Left ventricle myocardium inferior (tissue), 1 donor: Measurements from ENCODE around the gene IFI6. TPM values are rescaled to one million over a fixed set of nuclear protein-coding genes. Genes with fewer than 3 reads are reported as not detected.
"Not testable (repeated sequence)": the region's sequence is repeated elsewhere in the genome, so short reads cannot be mapped to it uniquely, and the experiment has no call there.

Experiments
- DNase-seq: peaks from one replicate; pipeline ENCODE4 v3.0.0-alpha.2; 2020
- H3K27ac ChIP-seq: fragments of 200-600 bp; replicated peaks from 2 replicates; pipeline ENCODE4 v1.8.0; 2021
- H3K27me3 ChIP-seq: fragments of 200-600 bp; 2 replicates; pipeline ENCODE4 v1.8.0; 2021; ENCODE audit warnings: low read depth
- H3K36me3 ChIP-seq: fragments of 200-600 bp; 2 replicates; pipeline ENCODE4 v1.8.0; 2021
- H3K4me1 ChIP-seq: fragments of 200-600 bp; 2 replicates; pipeline ENCODE4 v1.8.0; 2021
- H3K4me3 ChIP-seq: fragments of 200-600 bp; 2 replicates; pipeline ENCODE4 v1.8.0; 2021; ENCODE audit warnings: mild to moderate bottlenecking, moderate library complexity
- H3K9me3 ChIP-seq: fragments of 200-600 bp; replicated peaks from 2 replicates; pipeline ENCODE4 v1.8.0; 2021
- CTCF ChIP-seq: fragments of 200-600 bp; IDR thresholded peaks from 2 replicates; pipeline ENCODE4 v1.8.0; 2021; ENCODE audit warnings: antibody characterized with exemption, mild to moderate bottlenecking, borderline replicate concordance
- intact Hi-C: fragments of 100-400 bp; cut with micrococcal nuclease; formaldehyde crosslinking; loops from one replicate; pipeline ENCODE4 v1.11.0; 2022
- total RNA-seq: library from RNA; stranded (reverse); fragmentation: NEBNext Ultra II Directional; extraction: Animal tissue kit (Norgen Biotek cat#: 25700); gene quantifications from one replicate; pipeline ENCODE4 v1.2.1, GENCODE V29; 2021
- donor health status: DM: no; HTN: yes; CAD: no; lungs with severe emphysema.

Gene IFI6
- total RNA-seq, 1 donor from 2014 or later: 39.2 TPM

GRCh38 chr1:27645071-27645415 lies 26.9 kb downstream of the IFI6 start:
- Histone ChIP-seq H3K27ac (no peak overlapping the region), H3K27me3 (no peaks in the 10 kb centered on the region), H3K4me3 (no peak overlapping the region), H3K9me3 (no peaks in the 10 kb centered on the region), H3K36me3 (no peaks in the 10 kb centered on the region), H3K4me1 (peaks cover 42% of the 10 kb centered on the region)
- TF ChIP-seq CTCF: no peak
- intact Hi-C loops: no loop called here
- DNase-seq: no peak

- intact Hi-C loops: no loop called here
- TF ChIP-seq CTCF: no peak
- Histone ChIP-seq H3K4me1 (peaks cover 38% of the 10 kb centered on the region), H3K9me3 (no peaks in the 10 kb centered on the region), H3K4me3 (no peak overlapping the region), H3K27me3 (no peaks in the 10 kb centered on the region), H3K27ac (no peak overlapping the region), H3K36me3 (no peaks in the 10 kb centered on the region)
- DNase-seq: no peak
These were observed 27.5 kb downstream of the IFI6 start for GRCh38 chr1:27644369-27645070.

- Histone ChIP-seq H3K9me3 (no peaks in the 10 kb centered on the region), H3K4me3 (no peak overlapping the region), H3K36me3 (no peaks in the 10 kb centered on the region), H3K27me3 (no peaks in the 10 kb centered on the region), H3K27ac (no peak overlapping the region), H3K4me1 (peaks cover 31% of the 10 kb centered on the region)
- peak; percentile 48 for DNase-seq
- intact Hi-C loops: no loop called here
- TF ChIP-seq CTCF: peak; percentile 88
These were observed 28.2 kb downstream of the IFI6 start for GRCh38 chr1:27643600-27644368.

GRCh38 chr1:27640514-27640913 lies 31.5 kb downstream of the IFI6 start:
- H3K27ac ChIP-seq, H3K4me3 ChIP-seq, H3K27me3 ChIP-seq, intact Hi-C loops, H3K36me3 ChIP-seq, DNase-seq, H3K9me3 ChIP-seq: not testable (repeated sequence)
- peaks cover 15% of the 10 kb centered on the region for H3K4me1 ChIP-seq

- intact Hi-C loops: no loop called here
- no peak for TF ChIP-seq CTCF
- H3K27ac ChIP-seq: peak overlapping the region; percentile 1
- no peak for DNase-seq
- peaks cover 26% of the 10 kb centered on the region for H3K4me1 ChIP-seq
- no peaks in the 10 kb centered on the region for H3K9me3 ChIP-seq
- H3K36me3 ChIP-seq: no peaks in the 10 kb centered on the region
- H3K27me3 ChIP-seq: no peaks in the 10 kb centered on the region
- H3K4me3 ChIP-seq: no peak overlapping the region
These were observed 33.2 kb downstream of the IFI6 start for GRCh38 chr1:27638805-27639204.
